Measurements from ENCODE around the gene ALK.

ALK gene

GRCh38 chr2:29290293-29291047 is 630.9 kb downstream of the ALK start:
- no peak for TF ChIP-seq CTCF (IDR thresholded peaks at IDR 0.05)

- TF ChIP-seq CTCF (IDR thresholded peaks at IDR 0.05) = no peak
These were observed 636.7 kb downstream of the ALK start for GRCh38 chr2:29284671-29285070.

- TF ChIP-seq CTCF (IDR thresholded peaks at IDR 0.05) = no peak
These were observed 639.5 kb downstream of the ALK start for GRCh38 chr2:29281916-29282247.

- TF ChIP-seq CTCF (IDR thresholded peaks at IDR 0.05) = no peak
These were observed 640.1 kb downstream of the ALK start for GRCh38 chr2:29281086-29281915.

- no peak for TF ChIP-seq CTCF (IDR thresholded peaks at IDR 0.05)
These were observed 642.4 kb downstream of the ALK start for GRCh38 chr2:29278966-29279365.

GRCh38 chr2:29276151-29276550 is 645.2 kb downstream of the ALK start:
- TF ChIP-seq CTCF (IDR thresholded peaks at IDR 0.05) = no peak

- TF ChIP-seq CTCF (IDR thresholded peaks at IDR 0.05) = no peak
These were observed 646.2 kb downstream of the ALK start for GRCh38 chr2:29275186-29275585.

Data from LNCAP (cell line).